NCI-H510A (cell line): ENCODE results near the gene TMEM179.
"Not testable (repeated sequence)": the region's sequence is repeated elsewhere in the genome, so short reads cannot be mapped to it uniquely, and the experiment has no call there.

Source experiments
- DNase-seq: peaks from one replicate; lab custom pipeline; 2025; lab: John Stamatoyannopoulos, UW

Gene TMEM179

GRCh38 chr14:104637546-104638003 is 33.0 kb upstream of the TMEM179 start:
- no peak for DNase-seq

- DNase-seq = not testable (repeated sequence)
Observed at GRCh38 chr14:104636846-104637545, 32.4 kb upstream of the TMEM179 start.

GRCh38 chr14:104636131-104636530 is 31.6 kb upstream of the TMEM179 start:
- no peak for DNase-seq

GRCh38 chr14:104635717-104636116 is 31.1 kb upstream of the TMEM179 start:
- DNase-seq = no peak

- no peak for DNase-seq
Observed at GRCh38 chr14:104634886-104635570, 30.5 kb upstream of the TMEM179 start.

GRCh38 chr14:104634138-104634760 is 29.7 kb upstream of the TMEM179 start:
- no peak for DNase-seq

- DNase-seq = no peak
Observed at GRCh38 chr14:104633276-104634137, 28.9 kb upstream of the TMEM179 start.

- DNase-seq = no peak
Observed at GRCh38 chr14:104632781-104633180, 28.2 kb upstream of the TMEM179 start.

GRCh38 chr14:104624939-104625338 is 20.4 kb upstream of the TMEM179 start:
- DNase-seq = no peak

GRCh38 chr14:104614126-104614812 is 9.7 kb upstream of the TMEM179 start:
- DNase-seq = no peak

GRCh38 chr14:104611881-104612280 is 7.3 kb upstream of the TMEM179 start:
- no peak for DNase-seq

- no peak for DNase-seq
Observed at GRCh38 chr14:104610749-104611310, 6.3 kb upstream of the TMEM179 start.

- DNase-seq = no peak
Observed at GRCh38 chr14:104609666-104610065, 5.1 kb upstream of the TMEM179 start.

GRCh38 chr14:104603711-104604401 is 716 bp downstream of the TMEM179 start:
- DNase-seq = peak; percentile 53

- DNase-seq = no peak
Observed at GRCh38 chr14:104602933-104603325, 1.6 kb downstream of the TMEM179 start.

GRCh38 chr14:104602315-104602932 is 2.1 kb downstream of the TMEM179 start:
- DNase-seq = no peak

GRCh38 chr14:104601786-104602185 is 2.8 kb downstream of the TMEM179 start:
- DNase-seq = no peak

GRCh38 chr14:104600805-104601204 is 3.8 kb downstream of the TMEM179 start:
- no peak for DNase-seq

- DNase-seq = no peak
Observed at GRCh38 chr14:104600141-104600643, 4.4 kb downstream of the TMEM179 start.

- DNase-seq = no peak
Observed at GRCh38 chr14:104599446-104599845, 5.1 kb downstream of the TMEM179 start.
